Glomerular visceral epithelial cell (primary cell): ENCODE measurements around the gene CAMTA2.

Experiments used
- DNase-seq: peaks from one replicate; pipeline ENCODE4 v3.0.0-alpha.2; 2016; ENCODE audit errors: extremely low spot score

CAMTA2 gene

DNA sequence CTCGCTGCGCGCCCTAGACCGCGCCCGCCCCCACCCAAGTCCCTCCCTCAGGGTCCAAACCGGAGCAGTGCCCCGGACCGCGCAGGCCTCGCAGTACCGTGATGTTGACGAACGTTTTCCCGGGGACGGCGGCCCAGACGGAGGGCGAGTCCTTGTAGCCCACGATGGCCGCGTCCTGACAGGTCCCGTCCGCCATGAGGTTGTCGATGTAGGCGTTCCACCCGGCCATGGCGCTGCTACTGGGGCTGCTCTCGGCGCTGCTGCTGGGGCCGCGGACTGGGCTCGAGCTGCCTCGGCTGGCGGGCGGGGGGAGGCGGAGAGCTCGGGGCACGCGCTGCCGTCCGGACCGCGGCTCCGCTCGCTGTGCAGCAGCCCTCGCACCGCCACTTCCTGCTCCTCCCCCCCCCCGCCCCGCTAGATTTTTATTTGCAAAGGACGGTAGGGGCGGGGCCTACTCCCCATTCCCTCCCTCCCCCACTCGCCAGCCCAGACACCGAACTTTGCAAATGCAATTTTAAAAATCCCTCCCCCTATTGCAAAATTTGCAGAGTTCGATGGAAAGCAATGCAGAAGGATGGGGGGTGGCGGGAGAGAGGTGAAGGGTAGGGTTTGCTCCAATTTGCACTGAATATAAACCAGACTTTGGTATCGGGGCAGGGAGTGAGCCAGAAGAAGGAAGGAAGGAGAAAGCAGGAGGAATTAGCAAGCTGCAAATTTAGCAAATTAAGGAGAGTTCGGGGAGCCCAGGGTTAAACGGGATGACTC lies 39.1 kb downstream of the CAMTA2 start, which contains the start of gene PFN1:
TSS of gene PFN1 (minus strand) at position 365 of the 765 bp plus-strand sequence. CDS start at position 229, 136 bp downstream.
- peak; percentile 93 for DNase-seq

DNA sequence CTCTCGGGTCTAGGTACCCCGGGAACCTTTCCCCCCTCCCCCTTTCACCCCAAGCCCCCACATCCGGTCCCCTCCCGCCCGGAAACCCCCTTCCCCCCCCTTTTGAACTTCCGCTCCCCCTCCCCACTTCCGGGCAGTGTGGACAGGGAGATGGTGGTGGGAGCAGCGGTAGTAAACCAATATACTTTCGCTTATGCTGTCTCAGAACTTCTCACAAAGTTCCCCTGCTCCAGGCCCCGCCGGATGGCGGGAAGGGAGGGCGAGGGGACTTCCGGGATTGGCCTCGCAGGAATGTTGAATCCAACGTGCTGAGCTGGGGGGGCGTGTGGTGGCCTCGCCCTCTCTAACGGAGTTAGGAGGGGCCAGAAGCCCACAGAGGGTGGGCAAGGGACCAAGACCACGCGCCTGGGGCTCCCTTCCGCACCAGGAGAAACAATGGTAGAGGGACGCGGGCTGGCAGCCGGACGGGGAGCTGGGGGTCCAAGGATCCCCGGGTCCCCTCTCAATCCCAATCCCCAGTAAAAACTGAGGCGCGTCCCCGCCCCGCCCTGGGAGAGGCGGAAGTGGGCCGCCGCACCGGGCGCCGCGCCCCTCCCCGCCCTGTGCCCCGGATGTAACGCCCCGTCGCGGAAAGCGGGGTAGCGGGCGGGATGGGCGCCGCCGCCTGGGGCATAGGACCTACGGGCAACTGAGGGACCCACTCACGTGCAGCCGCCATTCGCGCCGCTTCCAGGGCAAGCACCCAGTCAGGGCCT lies 39.9 kb downstream of the CAMTA2 start:
- peak; percentile 73 for DNase-seq

DNA sequence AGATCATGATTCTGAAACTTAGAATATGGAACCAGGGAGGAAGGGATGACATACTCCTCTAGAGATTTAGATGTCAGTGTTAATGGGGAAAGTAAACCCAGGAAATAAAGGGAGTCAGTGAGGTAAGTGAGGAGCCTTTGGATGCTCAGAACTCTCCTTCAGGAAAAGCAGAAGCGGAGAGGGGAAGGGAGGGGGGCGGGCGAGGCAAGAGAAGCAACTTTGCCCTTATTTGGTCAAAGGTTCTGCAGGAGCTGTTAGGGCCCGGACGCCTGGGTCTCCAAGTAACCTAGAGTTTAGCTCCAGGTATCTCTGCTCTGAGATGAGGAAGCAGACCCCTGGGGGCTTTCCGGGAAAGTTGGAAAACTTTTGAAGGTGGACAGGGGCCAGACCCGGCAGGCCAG lies 40.5 kb downstream of the CAMTA2 start:
- DNase-seq, result no peak

DNA sequence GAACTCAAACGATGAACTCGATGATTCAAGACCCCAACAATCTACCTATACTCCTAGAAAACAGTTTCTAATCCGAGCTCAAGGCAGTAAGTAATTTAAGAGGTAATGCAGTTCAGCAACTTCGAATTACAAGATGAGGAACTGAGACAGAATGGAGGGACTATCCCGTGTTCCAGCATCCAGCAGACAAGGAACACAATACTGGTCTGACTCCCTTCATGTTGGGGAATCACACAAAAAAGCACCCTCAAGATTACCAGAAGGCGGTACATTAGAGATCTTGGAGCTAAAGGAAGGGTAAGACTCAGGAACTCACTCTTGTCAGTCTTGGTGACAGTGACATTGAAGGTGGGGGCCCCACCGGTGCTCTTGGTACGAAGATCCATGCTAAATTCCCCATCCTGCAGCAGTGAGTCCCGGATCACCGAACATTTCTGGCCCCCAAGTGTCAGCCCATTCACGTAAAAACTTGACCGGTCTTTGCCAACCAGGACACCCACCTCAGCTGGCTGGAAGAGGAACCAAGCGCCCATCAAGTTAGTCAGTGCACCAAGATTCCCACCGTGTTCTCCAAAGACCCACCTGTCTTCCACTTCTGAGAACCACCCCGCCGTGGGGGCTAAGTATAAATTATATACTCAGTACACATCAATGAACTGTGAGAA lies 41.0 kb downstream of the CAMTA2 start:
- DNase-seq, result no peak

DNA sequence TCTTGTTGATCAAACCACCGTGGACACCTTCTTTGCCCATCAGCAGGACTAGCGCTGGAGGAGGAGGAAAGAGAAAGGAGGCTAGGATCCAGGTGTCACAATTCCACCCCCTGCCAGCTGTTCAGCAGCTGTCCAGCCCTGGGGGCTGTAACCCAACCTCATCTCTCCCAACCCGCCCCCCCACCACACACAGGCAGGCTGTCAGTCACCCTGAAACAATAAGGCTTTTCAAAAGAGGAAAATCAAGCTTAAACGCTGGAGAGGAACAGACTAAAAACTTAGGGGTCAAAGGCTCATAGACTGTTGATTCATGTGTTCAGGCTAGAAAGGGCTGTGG lies 41.6 kb downstream of the CAMTA2 start:
- no peak for DNase-seq

DNA sequence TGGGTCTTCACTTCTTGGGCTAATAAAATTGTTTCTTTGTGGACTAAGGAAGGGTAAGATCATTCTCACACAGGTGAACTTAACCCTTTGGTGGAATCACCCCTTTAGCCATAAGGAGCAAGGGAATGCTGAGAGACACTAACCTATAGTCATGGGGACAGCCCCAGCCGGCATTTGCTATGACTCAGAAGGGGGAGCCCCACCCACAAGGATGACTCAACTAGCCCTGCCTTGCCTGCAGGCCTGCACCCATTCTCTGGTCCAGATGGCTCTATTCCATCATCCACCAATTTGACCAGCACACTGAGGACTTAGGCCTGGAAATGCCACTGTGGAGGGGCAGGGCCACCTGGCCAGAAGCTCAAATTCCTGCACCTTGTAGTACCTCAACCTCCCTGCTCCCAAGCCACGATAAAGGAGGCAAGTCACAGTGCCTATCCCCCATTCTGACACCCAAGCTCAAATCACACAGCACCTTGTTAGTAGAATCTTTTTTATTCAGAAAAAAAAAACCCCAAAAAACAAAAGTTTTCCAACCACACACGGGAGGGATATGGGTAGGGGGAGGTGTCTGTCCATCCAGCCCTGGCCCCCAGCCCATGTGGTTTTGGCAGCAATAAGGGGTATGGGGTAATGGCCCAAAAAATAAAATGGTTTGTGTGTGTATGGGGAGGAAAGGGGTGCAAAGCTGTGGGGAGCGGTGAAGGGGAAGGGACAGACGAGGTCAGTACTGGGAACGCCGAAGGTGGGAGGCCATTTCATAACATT lies 42.1 kb downstream of the CAMTA2 start:
- peak; percentile 93 for DNase-seq

DNA sequence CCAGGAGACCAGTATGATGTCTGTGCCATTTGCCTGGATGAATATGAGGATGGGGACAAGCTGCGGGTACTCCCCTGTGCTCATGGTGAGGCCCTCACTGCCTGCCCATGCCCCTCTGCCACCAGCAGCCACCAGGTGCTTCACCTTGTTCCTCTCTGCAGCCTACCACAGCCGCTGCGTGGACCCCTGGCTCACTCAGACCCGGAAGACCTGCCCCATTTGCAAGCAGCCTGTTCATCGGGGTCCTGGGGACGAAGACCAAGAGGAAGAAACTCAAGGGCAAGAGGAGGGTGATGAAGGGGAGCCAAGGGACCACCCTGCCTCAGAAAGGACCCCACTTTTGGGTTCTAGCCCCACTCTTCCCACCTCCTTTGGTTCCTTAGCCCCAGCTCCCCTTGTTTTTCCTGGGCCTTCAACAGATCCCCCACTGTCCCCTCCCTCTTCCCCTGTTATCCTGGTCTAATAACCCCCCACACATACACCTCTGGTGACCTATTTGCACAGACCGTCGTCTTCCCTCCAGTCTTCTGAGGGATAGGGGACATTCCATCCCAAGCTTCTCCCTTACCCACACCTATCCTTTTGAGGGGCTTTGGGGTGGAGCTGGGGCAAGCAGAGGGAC lies 42.8 kb downstream of the CAMTA2 start:
- DNase-seq, result no peak

DNA sequence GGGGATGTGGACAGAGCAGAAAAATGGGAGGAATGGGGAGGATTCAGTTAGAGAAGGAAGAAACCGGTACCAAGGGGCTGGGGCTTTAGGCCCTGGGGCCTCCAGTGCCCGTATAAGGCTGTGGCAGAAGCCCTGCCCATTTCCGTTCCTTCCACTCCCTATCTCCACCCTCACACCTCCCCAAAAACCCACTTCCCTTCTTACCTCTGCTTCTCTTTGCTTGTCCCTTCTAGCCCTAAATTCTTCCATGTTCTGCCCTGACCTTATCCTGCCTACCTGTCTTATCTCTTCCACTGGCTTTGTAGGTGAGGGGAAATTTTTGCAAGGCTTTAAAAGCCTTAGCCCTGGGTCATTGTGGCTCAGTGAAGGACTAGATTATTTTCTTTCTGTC lies 43.3 kb downstream of the CAMTA2 start:
- no peak for DNase-seq

DNA sequence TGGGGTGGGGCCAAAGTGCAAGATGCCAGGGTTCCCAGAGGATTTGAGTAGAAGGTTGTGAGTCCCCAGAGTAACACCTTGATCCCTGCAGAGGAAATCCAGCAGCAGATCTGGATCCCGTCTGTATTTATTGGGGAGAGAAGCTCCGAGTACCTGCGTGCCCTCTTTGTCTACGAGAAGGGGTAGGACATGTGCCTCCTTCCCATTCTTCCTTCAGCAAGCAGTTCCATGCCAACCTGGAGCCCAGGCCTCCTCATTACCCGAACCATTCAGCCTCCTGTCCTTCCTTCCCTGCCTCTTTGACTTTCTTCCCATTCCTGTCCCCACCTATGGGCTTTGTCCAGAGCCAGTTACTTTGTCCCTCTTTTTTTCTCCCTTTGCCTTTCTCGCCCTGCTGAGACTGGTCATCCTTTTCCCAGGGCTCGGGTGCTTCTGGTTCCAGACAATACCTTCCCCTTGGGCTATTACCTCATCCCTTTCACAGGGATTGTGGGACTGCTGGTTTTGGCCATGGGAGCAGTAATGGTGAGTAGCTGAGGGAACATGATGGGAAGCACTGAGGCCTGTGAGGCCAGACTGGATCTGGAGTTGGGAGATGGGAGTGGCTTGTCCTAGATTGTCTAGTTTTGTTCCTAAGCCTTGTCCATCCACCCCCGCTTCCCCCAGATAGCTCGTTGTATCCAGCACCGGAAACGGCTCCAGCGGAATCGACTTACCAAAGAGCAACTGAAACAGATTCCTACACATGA lies 44.5 kb downstream of the CAMTA2 start:
- DNase-seq, result no peak

DNA sequence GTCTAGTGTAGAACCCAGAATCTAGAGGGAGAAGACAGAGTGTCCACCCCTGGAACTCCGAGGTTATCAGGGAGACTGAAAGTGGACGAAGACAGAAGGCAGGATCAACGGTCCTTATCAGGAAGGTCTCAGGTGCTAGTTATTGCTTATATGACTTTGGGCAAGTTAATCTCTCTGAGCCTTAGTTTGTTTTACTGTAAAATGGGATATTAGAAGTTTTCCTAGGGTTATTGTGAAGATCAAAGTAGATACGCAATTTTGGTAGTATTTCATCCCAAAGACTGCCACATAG lies 46.2 kb downstream of the CAMTA2 start:
- no peak for DNase-seq

DNA sequence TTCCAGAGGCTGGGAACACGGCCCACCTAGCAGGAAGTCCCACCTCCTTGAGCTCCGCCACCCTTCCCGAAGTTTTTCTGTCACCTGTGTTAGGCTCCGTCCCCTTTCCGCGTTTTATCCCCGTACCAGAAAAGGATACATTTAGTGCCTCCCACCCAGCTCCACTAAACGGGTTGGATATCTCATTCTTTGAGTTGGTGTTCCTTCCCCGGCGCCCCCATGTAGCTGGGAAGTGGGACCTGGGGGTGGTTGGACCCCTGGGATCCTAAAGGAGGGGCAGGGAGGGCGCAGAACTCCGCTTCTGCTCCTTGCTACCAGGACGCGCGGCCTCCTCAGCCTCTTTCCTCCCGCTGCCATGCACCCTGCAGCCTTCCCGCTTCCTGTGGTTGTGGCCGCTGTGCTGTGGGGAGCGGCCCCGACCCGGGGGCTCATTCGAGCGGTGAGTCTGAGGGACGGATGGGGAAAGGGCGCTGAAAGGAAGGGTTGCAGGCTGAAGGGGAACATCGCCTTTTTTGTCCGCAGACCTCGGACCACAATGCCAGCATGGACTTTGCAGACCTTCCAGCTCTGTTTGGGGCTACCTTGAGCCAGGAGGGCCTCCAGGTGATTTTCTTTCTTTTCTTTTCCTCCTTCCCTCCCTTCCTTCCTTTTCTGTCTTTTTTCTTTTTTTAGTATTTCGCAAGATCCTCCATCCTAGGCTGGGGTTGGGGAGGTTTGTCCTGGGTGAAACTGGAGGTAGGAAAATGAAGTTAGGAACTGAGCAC lies 46.7 kb downstream of the CAMTA2 start:
- DNase-seq, result no peak

DNA sequence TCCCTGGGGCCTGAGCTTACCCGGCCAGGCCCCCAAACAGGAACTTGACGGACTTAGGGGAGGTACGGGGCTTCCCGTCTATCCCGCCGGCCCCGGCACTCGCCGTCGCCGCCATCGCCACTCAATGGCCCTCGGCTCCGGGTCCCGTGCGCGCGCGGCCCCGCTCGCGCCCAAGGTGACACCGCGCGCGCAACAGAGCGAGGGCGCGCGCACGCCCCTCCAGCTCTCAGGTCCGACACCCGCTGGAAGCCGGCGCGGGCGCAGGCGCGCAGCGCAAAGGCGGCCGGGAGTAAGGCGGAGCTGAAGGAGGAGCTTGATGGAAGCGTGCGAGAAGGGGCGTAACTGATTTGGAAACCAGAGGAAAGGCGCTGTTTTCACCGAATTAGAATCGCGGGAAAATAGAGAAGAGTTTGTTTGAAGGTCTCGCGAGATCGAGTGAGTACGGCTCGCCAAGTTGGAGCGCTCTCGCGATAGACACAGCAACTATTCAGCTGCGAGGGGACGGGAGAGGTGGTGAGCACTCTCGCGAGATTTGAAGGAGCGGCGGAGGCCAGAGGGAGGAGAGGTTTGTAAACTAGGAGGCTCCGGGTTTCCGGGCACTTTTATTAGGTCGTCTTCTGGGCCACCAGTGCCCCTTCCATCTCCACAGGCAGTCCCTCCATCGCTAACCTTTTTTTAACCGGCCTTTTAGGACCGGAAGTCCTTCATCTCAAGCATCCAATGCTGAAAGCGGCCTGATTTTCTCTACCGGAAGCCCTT lies 47.5 kb downstream of the CAMTA2 start, which contains the start of the genes RNF167 and SLC25A11:
TSS of gene RNF167 (plus strand) at position 473 of the 759 bp plus-strand sequence. CDS start 642 bp downstream, outside the sequence.
TSS of gene SLC25A11 (minus strand) at position 251 of the 759 bp plus-strand sequence. CDS start at position 115, 136 bp downstream.
- peak; percentile 99 for DNase-seq

DNA sequence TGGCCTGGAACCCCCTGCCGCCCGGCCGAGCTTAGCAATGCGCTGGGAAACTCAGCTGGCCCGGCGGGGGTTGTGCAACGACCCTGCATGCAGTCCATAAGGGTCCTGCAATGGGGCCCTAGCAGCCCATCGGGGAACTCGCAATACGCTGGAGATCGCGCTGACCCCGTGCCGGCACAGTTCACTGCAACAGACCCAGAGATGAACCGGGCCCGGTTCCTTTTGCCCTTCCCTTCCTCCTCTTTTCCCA lies 48.0 kb downstream of the CAMTA2 start:
- no peak for DNase-seq

DNA sequence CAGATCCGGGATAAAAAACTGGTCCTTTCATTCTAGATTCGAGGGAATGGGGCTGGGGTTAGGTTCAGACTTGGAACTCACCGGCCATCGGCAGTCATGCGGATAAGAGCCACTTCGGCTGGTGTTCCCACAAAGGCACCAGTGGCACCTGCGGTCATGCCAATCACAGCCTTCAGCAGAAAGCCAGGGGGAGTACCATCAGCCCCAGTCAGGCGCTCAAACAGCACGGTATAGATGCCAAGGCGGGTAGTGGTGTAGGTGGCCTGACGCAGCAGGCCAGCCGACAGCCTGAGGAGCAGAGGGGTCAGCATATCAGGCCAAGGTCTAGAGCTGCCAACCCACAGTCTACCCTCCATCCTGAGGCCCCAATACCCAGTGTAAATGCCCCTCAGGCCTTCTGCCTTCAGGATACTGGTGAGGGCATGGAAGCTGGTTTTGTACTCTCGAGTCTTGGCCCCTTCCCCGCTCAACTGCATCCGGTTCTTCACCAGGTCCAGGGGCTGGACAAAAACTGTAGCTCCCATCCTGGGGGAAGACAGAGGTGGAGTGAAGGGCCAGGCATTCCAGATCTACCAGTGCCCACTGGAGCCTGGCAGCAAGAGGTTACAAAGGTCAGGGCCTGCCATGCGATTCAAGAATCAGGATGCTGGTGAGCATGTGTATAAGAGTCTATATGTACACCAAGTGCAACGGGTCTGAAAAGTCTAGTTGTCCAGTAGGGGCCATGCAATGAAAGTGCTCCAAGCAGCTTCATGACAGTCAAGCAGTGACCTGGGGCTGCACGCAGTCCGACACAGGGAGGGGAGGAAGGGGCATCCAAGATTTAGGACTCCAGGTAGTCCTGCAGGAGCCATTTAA lies 48.6 kb downstream of the CAMTA2 start:
- no peak for DNase-seq

DNA sequence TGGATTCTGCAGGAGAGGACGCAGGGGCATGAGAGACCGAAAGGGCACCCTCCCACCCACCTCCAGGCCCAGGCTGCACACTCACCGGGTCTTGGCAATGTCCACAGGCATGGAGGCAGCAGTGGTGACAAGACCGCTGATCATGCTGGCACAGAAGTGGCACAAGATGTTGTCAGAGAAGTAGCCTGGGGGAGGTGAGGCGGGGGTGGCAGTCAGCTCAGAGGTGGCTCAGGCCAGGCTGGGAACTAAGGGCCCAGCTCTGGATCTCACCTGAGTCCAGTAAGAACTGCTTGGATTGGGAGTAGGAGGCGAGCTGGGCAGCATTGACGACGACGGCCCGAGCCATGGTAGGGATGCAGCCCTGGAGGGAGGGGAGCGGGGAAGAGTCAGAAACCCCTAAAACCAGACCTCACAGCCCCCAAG lies 49.4 kb downstream of the CAMTA2 start:
- no peak for DNase-seq

DNA sequence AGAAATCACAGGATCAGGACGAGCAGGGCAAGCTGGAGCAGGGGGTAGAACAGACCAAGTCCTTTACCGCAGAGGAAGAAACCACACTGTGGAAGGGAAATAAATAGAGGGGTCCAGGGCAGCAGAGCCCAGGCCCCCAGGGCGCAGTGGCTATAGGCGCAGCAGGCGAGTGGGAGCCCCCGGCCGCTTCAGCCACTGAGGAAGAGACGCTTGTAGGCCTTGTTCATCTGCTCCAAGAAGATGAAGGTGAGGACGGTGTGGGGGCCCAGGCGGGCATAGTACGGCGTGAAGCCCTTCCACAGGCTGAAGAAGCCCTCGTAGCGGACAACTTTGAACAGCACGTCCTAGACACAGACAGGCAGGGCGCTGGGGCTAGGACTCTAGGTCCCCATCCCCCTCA lies 49.9 kb downstream of the CAMTA2 start:
- no peak for DNase-seq

DNA sequence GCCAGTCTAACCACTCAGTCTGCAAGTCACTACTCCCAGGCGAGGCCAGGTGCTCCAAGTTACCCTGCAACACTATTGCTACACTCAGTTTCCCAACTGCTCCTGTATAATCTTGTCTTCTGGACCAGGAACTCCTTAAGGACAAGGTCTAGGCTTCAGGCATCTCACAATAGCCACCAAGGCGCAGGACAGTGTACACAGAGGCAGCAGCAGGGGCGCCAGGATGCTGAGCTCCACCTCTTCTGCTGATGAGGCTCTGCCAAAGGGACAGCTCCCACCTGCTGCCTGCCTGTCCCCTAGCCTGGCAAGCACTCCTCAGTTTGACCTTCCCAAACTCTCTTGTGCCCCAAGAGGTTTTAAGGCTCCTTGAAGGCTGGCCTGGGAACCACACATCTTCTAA lies 51.0 kb downstream of the CAMTA2 start:
- no peak for DNase-seq

DNA sequence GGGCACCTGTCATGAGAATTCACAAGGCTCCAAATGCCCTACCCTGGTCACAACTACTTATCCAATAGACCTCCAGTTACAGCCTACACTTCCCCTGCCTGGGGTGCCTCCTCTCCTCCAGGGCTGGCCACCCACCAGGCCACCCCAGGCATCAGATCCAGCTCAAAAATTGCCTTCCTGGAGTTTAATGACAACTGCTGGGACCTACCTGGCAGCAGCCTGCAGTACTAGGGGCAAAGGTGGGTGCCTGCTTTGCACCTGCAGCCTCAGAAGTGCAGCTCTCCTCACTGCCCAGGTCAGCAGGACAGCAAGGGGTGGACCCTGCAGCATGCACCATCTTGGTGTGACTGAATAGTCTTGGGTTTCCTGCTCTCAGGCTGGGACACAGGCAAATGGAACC lies 51.8 kb downstream of the CAMTA2 start:
- DNase-seq, result no peak
